SK-N-SH treated with all-trans-retinoic acid at 6 μM for 48 hours (cell line): ENCODE results near the gene GAS2L3.

Experiments used
- BACH2 ChIP-seq: fragments of 250-450 bp; sonication (Bioruptor Pico); IDR thresholded peaks from 2 replicates; pipeline ENCODE4 v1.9.0; 2021; ENCODE audit warnings: mild to moderate bottlenecking, borderline replicate concordance
- ESRRG ChIP-seq: fragments of 250-450 bp; sonication (Bioruptor Pico); IDR thresholded peaks from 2 replicates; pipeline ENCODE4 v1.6.1; 2021; ENCODE audit warnings: mild to moderate bottlenecking
- GLIS3 ChIP-seq: fragments of 250-450 bp; sonication (Bioruptor Pico); IDR thresholded peaks from 2 replicates; pipeline ENCODE4 v1.5.0; 2020; ENCODE audit warnings: mild to moderate bottlenecking, moderate library complexity
- TF ChIP-seq, protein P1 (sequence below): fragments of 250-450 bp; sonication (Bioruptor Pico); IDR thresholded peaks from 2 replicates; pipeline ENCODE4 v1.8.0; 2020; ENCODE audit warnings: mild to moderate bottlenecking, moderate library complexity, borderline replicate concordance

DNA sequence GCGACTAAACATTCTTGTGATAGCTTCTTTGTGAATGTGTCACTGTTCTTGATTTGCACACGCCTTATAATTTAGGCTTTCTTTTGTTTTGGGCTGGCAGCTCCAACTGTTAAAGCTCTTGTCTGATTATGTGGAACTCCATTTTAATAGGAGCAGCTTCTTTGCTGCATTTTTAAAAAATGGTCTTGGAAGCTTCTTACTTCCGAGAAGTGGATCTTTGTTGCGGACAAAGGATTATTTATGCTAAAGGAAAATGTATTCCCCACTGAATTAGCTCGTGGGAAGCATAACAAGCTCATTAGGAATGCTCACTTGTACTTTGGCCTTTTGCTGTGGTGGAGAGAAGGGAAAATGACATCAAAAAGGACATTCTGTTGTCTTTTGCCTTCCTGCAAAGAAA lies 20.0 kb downstream of the GAS2L3 start:
- TF ChIP-seq ESRRG (CRISPR knock-in tag) (no peak), BACH2 (no peak), GLIS3 (no peak)
- TF ChIP-seq, protein P1, sequence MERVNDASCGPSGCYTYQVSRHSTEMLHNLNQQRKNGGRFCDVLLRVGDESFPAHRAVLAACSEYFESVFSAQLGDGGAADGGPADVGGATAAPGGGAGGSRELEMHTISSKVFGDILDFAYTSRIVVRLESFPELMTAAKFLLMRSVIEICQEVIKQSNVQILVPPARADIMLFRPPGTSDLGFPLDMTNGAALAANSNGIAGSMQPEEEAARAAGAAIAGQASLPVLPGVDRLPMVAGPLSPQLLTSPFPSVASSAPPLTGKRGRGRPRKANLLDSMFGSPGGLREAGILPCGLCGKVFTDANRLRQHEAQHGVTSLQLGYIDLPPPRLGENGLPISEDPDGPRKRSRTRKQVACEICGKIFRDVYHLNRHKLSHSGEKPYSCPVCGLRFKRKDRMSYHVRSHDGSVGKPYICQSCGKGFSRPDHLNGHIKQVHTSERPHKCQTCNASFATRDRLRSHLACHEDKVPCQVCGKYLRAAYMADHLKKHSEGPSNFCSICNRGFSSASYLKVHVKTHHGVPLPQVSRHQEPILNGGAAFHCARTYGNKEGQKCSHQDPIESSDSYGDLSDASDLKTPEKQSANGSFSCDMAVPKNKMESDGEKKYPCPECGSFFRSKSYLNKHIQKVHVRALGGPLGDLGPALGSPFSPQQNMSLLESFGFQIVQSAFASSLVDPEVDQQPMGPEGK (CRISPR knock-in tag), result no peak
